NT2/D1 (cell line): ENCODE data around the gene CREB5.

Experiments
- SUZ12 ChIP-seq: IDR thresholded peaks from 2 replicates; pipeline ENCODE4 v1.6.1; 2011; ENCODE audit not compliant: insufficient read length, insufficient read depth; ENCODE audit errors: extremely low read depth
- YY1 ChIP-seq: IDR thresholded peaks from 2 replicates; pipeline ENCODE4 v1.6.1; 2011; ENCODE audit not compliant: insufficient read length, insufficient read depth
- ZNF274 ChIP-seq: IDR thresholded peaks from 2 replicates; pipeline ENCODE4 v1.6.1; 2011; ENCODE audit warnings: mild to moderate bottlenecking, low read depth, low read length

DNA sequence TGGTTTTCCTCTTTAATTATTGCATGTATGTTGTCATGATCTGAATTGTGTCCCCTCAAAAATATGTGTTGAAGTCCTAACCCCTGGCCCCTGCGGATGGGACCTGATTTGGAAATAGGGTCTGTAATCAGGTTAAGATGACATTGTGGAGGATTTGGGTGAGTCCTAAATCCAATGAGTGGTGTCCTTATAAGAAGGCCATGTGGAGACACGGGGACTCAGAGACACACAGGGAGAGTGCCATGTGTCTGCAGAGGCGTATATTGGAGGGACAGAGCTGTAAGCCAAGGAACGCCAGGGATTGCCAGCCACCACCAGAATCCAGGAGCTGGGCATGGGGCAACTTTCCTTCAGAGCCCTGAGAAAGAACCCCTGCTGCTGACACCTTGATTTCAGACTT is 171.9 kb downstream of the CREB5 start:
- no peak for TF ChIP-seq ZNF274
- no peak for TF ChIP-seq YY1
- TF ChIP-seq SUZ12: no peak
